ENCODE results near the gene TTYH1.

TTYH1 gene

DNA sequence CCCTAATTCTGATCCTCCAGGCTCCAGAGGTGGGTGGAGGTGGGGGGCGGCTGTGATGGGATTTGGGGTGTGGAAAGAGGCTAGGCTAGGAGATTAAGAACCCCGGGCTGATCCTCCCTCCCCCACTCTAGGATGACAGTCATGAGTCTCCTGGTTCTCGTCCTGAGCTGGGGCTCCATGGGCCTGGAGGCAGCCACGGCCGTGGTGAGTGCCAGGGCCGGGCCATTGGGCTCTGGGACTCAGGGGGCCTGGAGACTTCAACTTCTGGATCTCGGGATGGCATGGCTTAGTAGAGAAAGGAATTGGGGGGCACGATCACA lies 13.9 kb downstream of the TTYH1 start:
- no peak overlapping the region for H2AFZ ChIP-seq (ENCODE audit: low read length)
- H3K4me2 ChIP-seq (ENCODE audit: low read depth, low read length, poor library complexity, severe bottlenecking): no peak overlapping the region
- no peaks in the 10 kb centered on the region for H3K36me3 ChIP-seq (ENCODE audit: insufficient read depth, low read length)
- H3K27me3 ChIP-seq (ENCODE audit: insufficient read depth, low read length, poor library complexity, severe bottlenecking): no peaks in the 10 kb centered on the region
- H4K20me1 ChIP-seq (ENCODE audit: insufficient read depth, low read length, poor library complexity, severe bottlenecking): no peaks in the 10 kb centered on the region
- no peaks in the 10 kb centered on the region for H3K79me2 ChIP-seq (ENCODE audit: insufficient read depth, low read length)
- no peaks in the 10 kb centered on the region for H3K9me3 ChIP-seq (ENCODE audit: insufficient read depth, low read depth, low read length)
- no peaks in the 10 kb centered on the region for H3F3A ChIP-seq (ENCODE audit: low read depth)
- H3K9ac ChIP-seq (ENCODE audit: low read depth, low read length, poor library complexity, severe bottlenecking): no peak overlapping the region
- H3K4me1 ChIP-seq (ENCODE audit: insufficient read depth, low read length, poor library complexity, severe bottlenecking): no peaks in the 10 kb centered on the region
- TF ChIP-seq, protein P1, sequence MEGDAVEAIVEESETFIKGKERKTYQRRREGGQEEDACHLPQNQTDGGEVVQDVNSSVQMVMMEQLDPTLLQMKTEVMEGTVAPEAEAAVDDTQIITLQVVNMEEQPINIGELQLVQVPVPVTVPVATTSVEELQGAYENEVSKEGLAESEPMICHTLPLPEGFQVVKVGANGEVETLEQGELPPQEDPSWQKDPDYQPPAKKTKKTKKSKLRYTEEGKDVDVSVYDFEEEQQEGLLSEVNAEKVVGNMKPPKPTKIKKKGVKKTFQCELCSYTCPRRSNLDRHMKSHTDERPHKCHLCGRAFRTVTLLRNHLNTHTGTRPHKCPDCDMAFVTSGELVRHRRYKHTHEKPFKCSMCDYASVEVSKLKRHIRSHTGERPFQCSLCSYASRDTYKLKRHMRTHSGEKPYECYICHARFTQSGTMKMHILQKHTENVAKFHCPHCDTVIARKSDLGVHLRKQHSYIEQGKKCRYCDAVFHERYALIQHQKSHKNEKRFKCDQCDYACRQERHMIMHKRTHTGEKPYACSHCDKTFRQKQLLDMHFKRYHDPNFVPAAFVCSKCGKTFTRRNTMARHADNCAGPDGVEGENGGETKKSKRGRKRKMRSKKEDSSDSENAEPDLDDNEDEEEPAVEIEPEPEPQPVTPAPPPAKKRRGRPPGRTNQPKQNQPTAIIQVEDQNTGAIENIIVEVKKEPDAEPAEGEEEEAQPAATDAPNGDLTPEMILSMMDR (conservative IDR thresholded peaks at IDR 0.05; ENCODE audit: low read length): no peak
- TF ChIP-seq EZH2phosphoT487 (IDR thresholded peaks at IDR 0.05; ENCODE audit: borderline replicate concordance): no peak
- H3K9me2 ChIP-seq (replicated peaks; ENCODE audit: low read depth, low read length): no peaks in the 10 kb centered on the region
- no peak overlapping the region for H3K4me3 ChIP-seq (ENCODE audit: low read length, poor library complexity, severe bottlenecking)

DNA sequence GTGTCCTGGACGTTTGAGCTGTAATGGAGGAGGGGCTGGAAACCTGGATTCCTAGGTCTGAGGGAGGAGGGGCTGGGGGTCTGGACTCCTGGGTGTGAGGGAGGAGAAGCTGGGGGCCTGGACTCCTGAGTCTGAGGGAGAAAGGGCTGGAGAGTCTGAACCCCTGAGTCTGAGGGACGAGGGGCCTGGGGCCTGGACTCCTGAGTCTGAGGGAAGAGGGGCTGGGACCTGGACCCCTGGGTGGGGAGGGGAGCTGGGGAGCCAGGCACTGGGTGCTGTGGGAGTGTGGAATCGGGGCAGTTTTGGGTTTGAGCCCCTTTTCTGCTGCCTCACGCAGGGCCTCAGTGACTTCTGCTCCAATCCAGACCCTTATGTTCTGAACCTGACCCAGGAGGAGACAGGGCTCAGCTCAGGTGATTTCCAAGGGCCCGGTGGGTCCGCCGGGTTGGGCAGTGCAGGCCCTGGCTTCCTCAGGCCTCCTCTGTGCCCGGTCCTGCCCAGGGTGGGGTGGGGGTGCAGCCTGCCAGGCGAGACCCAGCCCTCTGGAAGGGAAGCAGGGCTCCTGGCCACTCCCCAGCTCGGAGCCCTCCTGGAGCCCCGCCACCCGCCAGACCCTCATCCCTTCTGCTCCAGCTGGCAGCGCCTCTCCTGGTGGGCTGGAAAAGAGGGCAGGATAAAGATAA lies 14.4 kb downstream of the TTYH1 start:
- Histone ChIP-seq H3K36me3 (ENCODE audit: insufficient read depth, low read length) (no peaks in the 10 kb centered on the region), H3K9ac (ENCODE audit: low read depth, low read length, poor library complexity, severe bottlenecking) (no peak overlapping the region), H3K4me3 (ENCODE audit: low read length, poor library complexity, severe bottlenecking) (no peak overlapping the region), H2AFZ (ENCODE audit: low read length) (no peak overlapping the region), H3K79me2 (ENCODE audit: insufficient read depth, low read length) (no peaks in the 10 kb centered on the region), H3K9me2 (replicated peaks; ENCODE audit: low read depth, low read length) (no peaks in the 10 kb centered on the region), H3K9me3 (ENCODE audit: insufficient read depth, low read depth, low read length) (no peaks in the 10 kb centered on the region), H3K27me3 (ENCODE audit: insufficient read depth, low read length, poor library complexity, severe bottlenecking) (no peaks in the 10 kb centered on the region), H4K20me1 (ENCODE audit: insufficient read depth, low read length, poor library complexity, severe bottlenecking) (no peaks in the 10 kb centered on the region), H3F3A (ENCODE audit: low read depth) (no peaks in the 10 kb centered on the region), H3K4me1 (ENCODE audit: insufficient read depth, low read length, poor library complexity, severe bottlenecking) (no peaks in the 10 kb centered on the region), H3K4me2 (ENCODE audit: low read depth, low read length, poor library complexity, severe bottlenecking) (no peak overlapping the region)
- TF ChIP-seq EZH2phosphoT487 (IDR thresholded peaks at IDR 0.05; ENCODE audit: borderline replicate concordance): no peak
- TF ChIP-seq, protein P1 (conservative IDR thresholded peaks at IDR 0.05; ENCODE audit: low read length): no peak

DNA sequence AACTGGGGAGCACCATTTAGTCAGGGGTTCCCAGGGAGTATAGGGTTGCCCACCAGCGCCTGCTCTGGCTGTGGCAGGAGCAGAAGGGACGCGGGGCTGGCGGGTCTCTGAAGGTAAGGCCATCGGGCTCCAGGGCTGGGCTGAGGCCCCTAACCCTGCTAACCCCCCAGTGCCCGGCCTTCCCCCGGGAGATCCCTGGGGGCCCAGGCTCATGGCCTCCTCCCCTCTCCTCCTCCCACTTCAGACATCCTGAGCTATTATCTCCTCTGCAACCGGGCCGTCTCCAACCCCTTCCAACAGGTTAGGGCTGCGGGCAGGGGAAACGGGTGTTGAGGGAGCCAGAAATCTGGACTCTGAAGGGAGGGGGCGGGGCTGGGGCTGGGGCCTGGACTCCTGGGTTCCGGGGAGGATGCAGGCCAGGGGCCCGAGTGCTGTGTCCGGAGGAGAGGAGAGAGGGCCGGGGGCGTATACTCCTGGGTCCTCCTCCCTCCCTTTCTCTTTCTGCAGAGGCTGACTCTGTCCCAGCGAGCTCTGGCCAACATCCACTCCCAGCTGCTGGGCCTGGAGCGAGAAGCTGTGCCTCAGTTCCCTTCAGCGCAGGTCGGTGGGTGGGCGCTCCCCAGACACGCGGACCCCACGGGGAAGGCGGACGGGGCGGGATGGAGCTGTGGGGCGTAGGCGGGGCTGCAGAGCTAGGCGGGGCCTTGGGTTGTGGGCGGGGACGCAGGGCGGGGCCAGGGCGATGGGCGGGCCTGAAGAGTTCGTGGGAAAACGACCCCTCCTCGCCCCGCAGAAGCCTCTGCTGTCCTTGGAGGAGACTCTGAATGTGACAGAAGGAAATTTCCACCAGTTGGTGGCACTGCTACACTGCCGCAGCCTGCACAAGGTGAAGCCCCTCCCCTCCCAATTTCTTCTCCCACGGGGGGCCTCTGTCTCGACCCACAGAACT lies 15.3 kb downstream of the TTYH1 start:
- Histone ChIP-seq H3K79me2 (ENCODE audit: insufficient read depth, low read length) (no peaks in the 10 kb centered on the region), H3K4me1 (ENCODE audit: insufficient read depth, low read length, poor library complexity, severe bottlenecking) (no peaks in the 10 kb centered on the region), H3K27me3 (ENCODE audit: insufficient read depth, low read length, poor library complexity, severe bottlenecking) (no peaks in the 10 kb centered on the region), H3K4me3 (ENCODE audit: low read length, poor library complexity, severe bottlenecking) (no peak overlapping the region), H3K9me3 (ENCODE audit: insufficient read depth, low read depth, low read length) (no peaks in the 10 kb centered on the region), H3F3A (ENCODE audit: low read depth) (no peaks in the 10 kb centered on the region), H3K9ac (ENCODE audit: low read depth, low read length, poor library complexity, severe bottlenecking) (no peak overlapping the region), H3K9me2 (replicated peaks; ENCODE audit: low read depth, low read length) (no peaks in the 10 kb centered on the region), H2AFZ (ENCODE audit: low read length) (no peak overlapping the region), H3K4me2 (ENCODE audit: low read depth, low read length, poor library complexity, severe bottlenecking) (no peak overlapping the region), H4K20me1 (ENCODE audit: insufficient read depth, low read length, poor library complexity, severe bottlenecking) (no peaks in the 10 kb centered on the region), H3K36me3 (ENCODE audit: insufficient read depth, low read length) (no peaks in the 10 kb centered on the region)
- TF ChIP-seq EZH2phosphoT487 (IDR thresholded peaks at IDR 0.05; ENCODE audit: borderline replicate concordance): no peak
- TF ChIP-seq, protein P1 (conservative IDR thresholded peaks at IDR 0.05; ENCODE audit: low read length): no peak

Measured in Loucy (cell line).